Caco-2 (cell line): ENCODE measurements around the gene SLC7A14. TPM values are rescaled to one million over a fixed set of nuclear protein-coding genes. Genes with fewer than 3 reads are reported as not detected.
A peak's percentile ranks its signal among the peaks of the same experiment; 100 is the strongest.

Source experiments
- BruUV-seq: library from RNA; stranded (reverse); fragments of 400-500 nt; replicated peaks from 2 replicates; lab custom pipeline; 2021; lab: Mats Ljungman, UMichigan
- CTCF ChIA-PET: fragments of 300-600 bp; sonication (Branson Sonifier 250); formaldehyde crosslinking; loops from one replicate; lab custom pipeline; 2022; ENCODE audit warnings: antibody characterized with exemption; lab: Charles Lee
- POLR2A ChIA-PET: fragments of 300-600 bp; sonication (Branson Sonifier 250); formaldehyde crosslinking; loops from one replicate; lab custom pipeline; 2022; ENCODE audit warnings: antibody characterized with exemption; lab: Charles Lee
- DNase-seq, 2 experiments: peaks; one replicate each; pipeline versions ENCODE4 v3.0.0 to v3.0.0-alpha.2; 2020 to 2022
- H3K27me3 ChIP-seq: replicated peaks from 2 replicates; pipeline ENCODE4 v1.6.0; 2011; ENCODE audit warnings: low read length; ENCODE audit not compliant: control insufficient read depth, insufficient read depth
- H3K36me3 ChIP-seq: 2 replicates; pipeline ENCODE4 v1.5.1; 2011; ENCODE audit warnings: low read length; ENCODE audit not compliant: control insufficient read depth, insufficient read depth
- H3K4me1 ChIP-seq: fragments of 250-450 bp; sonication (Bioruptor Pico); 2 replicates; pipeline ENCODE4 v1.5.1; 2020; ENCODE audit warnings: mild to moderate bottlenecking
- H3K4me3 ChIP-seq: 2 replicates; pipeline ENCODE4 v1.5.1; 2011; ENCODE audit warnings: low read depth, mild to moderate bottlenecking, control low read depth, low read length
- H3K9me3 ChIP-seq: fragments of 250-450 bp; sonication (Bioruptor Pico); 2 replicates; pipeline ENCODE4 v1.5.1; 2020; ENCODE audit warnings: mild to moderate bottlenecking, moderate library complexity
- H3K27ac Mint-ChIP-seq: one replicate; pipeline ENCODE4 v1.8.0; 2022; ENCODE audit warnings: mixed read lengths; ENCODE audit not compliant: unreplicated experiment
- H3K27me3 Mint-ChIP-seq: one replicate; pipeline ENCODE4 v1.8.0; 2022; ENCODE audit warnings: mixed read lengths; ENCODE audit not compliant: insufficient read depth, unreplicated experiment
- H3K36me3 Mint-ChIP-seq: one replicate; pipeline ENCODE4 v1.8.0; 2022; ENCODE audit warnings: mild to moderate bottlenecking, mixed read lengths; ENCODE audit not compliant: insufficient read depth, unreplicated experiment
- H3K4me1 Mint-ChIP-seq: one replicate; pipeline ENCODE4 v1.8.0; 2022; ENCODE audit warnings: low read depth, mixed read lengths; ENCODE audit not compliant: unreplicated experiment
- H3K4me3 Mint-ChIP-seq: one replicate; pipeline ENCODE4 v1.8.0; 2022; ENCODE audit warnings: mild to moderate bottlenecking, moderate library complexity, mixed read lengths; ENCODE audit not compliant: unreplicated experiment
- H3K9me3 Mint-ChIP-seq: one replicate; pipeline ENCODE4 v1.8.0; 2022; ENCODE audit warnings: mixed read lengths; ENCODE audit not compliant: unreplicated experiment
- intact Hi-C: fragments of 100-400 bp; cut with micrococcal nuclease; formaldehyde crosslinking; loops from one replicate; pipeline ENCODE4 v1.10.0; 2022; ENCODE audit not compliant: unreplicated experiment
- total RNA-seq: library from RNA; stranded (reverse); gene quantifications from 2 replicates; pipeline ENCODE4 v1.2.3, GENCODE V29; 2022
- TF ChIP-seq, protein P1 (sequence below), 2 experiments: fragments of 200-600 bp in 1 of 2; IDR thresholded peaks; 1 replicate in 1 of 2; 2 replicates in 1 of 2; pipeline versions ENCODE4 v1.5.1 to v1.8.0; 2011 to 2022; ENCODE audit warnings: antibody characterized with exemption in 1 of 2, control low read depth in 1 of 2, inconsistent platforms in 1 of 2, low read depth in 1 of 2, low read length in 1 of 2, mild to moderate bottlenecking in 1 of 2, moderate library complexity in 1 of 2; ENCODE audit not compliant: insufficient read depth in 1 of 2, severe bottlenecking in 1 of 2, unreplicated experiment in 1 of 2

SLC7A14 gene
- total RNA-seq, 1 experiment from 2014 or later, result not detected

DNA sequence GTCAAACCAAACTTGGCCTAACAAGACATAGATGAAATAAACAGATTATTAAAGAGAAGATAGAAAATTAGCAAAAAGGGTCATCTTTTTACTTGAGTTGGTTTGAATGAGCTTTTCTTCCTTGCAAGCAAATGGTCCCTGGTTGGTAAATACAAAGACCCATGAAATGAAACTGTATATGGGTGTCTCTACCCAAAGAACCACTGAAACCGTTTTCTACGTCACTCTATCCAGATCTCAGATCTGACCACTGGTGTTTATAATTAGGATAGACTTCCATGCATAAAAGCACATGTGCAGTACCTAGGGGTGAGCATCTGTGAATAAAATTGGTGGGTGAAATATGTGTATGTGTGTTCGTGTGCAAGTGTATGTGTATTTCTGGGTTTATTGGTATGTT lies 94.0 kb downstream of the SLC7A14 start:
- TF ChIP-seq, protein P1, sequence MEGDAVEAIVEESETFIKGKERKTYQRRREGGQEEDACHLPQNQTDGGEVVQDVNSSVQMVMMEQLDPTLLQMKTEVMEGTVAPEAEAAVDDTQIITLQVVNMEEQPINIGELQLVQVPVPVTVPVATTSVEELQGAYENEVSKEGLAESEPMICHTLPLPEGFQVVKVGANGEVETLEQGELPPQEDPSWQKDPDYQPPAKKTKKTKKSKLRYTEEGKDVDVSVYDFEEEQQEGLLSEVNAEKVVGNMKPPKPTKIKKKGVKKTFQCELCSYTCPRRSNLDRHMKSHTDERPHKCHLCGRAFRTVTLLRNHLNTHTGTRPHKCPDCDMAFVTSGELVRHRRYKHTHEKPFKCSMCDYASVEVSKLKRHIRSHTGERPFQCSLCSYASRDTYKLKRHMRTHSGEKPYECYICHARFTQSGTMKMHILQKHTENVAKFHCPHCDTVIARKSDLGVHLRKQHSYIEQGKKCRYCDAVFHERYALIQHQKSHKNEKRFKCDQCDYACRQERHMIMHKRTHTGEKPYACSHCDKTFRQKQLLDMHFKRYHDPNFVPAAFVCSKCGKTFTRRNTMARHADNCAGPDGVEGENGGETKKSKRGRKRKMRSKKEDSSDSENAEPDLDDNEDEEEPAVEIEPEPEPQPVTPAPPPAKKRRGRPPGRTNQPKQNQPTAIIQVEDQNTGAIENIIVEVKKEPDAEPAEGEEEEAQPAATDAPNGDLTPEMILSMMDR (IDR thresholded peaks at IDR 0.05; ENCODE audit: insufficient read depth in 1 of 2, low read depth in 1 of 2, low read length in 1 of 2, severe bottlenecking in 1 of 2, unreplicated experiment in 1 of 2), result no peak
- Mint-ChIP-seq H3K36me3 (no peaks in the 10 kb centered on the region), H3K4me3 (no peak overlapping the region), H3K27me3 (no peaks in the 10 kb centered on the region), H3K27ac (no peak overlapping the region), H3K4me1 (no peaks in the 10 kb centered on the region), H3K9me3 (no peaks in the 10 kb centered on the region)
- POLR2A ChIA-PET, result no interaction called here
- Histone ChIP-seq H3K27me3 (no peaks in the 10 kb centered on the region), H3K9me3 (no peaks in the 10 kb centered on the region), H3K4me3 (no peak overlapping the region), H3K4me1 (no peaks in the 10 kb centered on the region), H3K36me3 (no peaks in the 10 kb centered on the region)
- no peak for DNase-seq
- CTCF ChIA-PET, result no interaction called here
- no TSS peak for BruUV-seq
- intact Hi-C loops, result loop anchor here (10.0 kb wide), 1 partner anchor 323 kb away; no protein-coding TSS in a partner anchor

DNA sequence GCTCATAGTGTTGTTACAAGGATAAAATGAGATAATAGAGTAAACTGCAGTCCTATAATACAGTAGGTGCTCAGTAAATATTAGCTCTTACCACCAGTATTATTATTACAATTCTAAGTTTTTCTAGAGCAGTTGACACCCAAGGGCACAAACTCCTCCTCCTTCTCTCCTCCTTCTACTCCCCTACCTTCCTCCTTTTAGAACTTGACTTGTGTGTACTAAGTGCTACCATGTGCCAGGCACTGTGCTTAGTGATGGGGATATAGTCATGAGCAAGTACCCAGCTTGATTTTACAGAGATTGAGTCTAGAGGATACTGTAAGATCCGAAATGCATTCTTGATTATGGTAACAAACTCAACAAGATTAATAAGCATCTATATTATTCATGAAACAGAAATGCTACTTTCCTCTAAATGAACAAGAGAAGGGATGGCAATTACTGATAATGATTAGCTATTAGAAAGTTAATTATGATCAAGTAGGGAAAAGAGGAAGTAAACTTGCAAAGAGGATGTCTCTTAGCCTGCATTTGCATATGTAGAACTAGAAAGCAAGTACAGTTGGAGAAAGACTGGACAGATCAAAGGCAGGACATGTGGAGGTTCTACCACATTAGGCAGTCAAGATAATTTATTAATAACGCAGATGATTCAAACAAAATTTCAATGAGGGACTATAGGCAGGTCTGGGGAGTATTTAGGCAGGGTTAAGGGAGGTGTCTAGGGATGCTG lies 94.9 kb downstream of the SLC7A14 start:
- no peaks in the 10 kb centered on the region for H3K9me3 Mint-ChIP-seq
- Histone ChIP-seq H3K4me3 (no peak overlapping the region), H3K27me3 (no peaks in the 10 kb centered on the region), H3K36me3 (no peaks in the 10 kb centered on the region), H3K9me3 (no peaks in the 10 kb centered on the region), H3K4me1 (no peaks in the 10 kb centered on the region)
- TF ChIP-seq, protein P1 (IDR thresholded peaks at IDR 0.05; ENCODE audit: insufficient read depth in 1 of 2, low read depth in 1 of 2, low read length in 1 of 2, severe bottlenecking in 1 of 2, unreplicated experiment in 1 of 2), result no peak
- no peaks in the 10 kb centered on the region for H3K27me3 Mint-ChIP-seq
- H3K27ac Mint-ChIP-seq, result no peak overlapping the region
- no TSS peak for BruUV-seq
- intact Hi-C loops, result loop anchor here (10.0 kb wide), 1 partner anchor 324 kb away; no protein-coding TSS in a partner anchor
- CTCF ChIA-PET, result no interaction called here
- H3K4me1 Mint-ChIP-seq, result no peaks in the 10 kb centered on the region
- no peak overlapping the region for H3K4me3 Mint-ChIP-seq
- POLR2A ChIA-PET, result no interaction called here
- no peaks in the 10 kb centered on the region for H3K36me3 Mint-ChIP-seq
- DNase-seq, result no peak

DNA sequence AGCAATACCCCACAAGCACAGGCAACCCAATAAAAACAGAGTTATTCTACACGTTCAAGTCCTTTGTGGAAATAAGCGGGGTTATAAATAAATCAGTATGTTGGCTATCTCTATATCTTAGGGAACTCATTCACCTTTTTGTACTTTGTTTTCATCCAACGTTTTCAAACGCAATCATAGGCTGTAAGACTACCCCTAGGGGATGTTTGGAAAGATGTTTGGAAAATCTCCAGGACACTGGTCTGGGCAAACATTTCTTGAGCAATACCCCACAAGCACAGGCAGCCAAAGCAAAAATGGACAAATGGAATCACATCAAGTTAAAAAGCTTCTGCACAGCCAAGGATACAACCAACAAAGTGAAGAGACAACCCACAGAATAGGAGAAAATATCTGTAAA lies 97.1 kb downstream of the SLC7A14 start:
- H3K27me3 ChIP-seq, result no peaks in the 10 kb centered on the region
- peak in 1 of 2 experiments; percentile 4 for DNase-seq
- ChIA-PET CTCF (no interaction called here), POLR2A (no interaction called here)
- H3K4me3 ChIP-seq, result no peak overlapping the region
- intact Hi-C loops, result no loop called here
- BruUV-seq, result no TSS peak
- TF ChIP-seq, protein P1 (IDR thresholded peaks at IDR 0.05; ENCODE audit: insufficient read depth in 1 of 2, low read depth in 1 of 2, low read length in 1 of 2, severe bottlenecking in 1 of 2, unreplicated experiment in 1 of 2), result no peak
- H3K4me1 Mint-ChIP-seq, result no peaks in the 10 kb centered on the region
- H3K4me3 Mint-ChIP-seq, result no peak overlapping the region
- H3K36me3 Mint-ChIP-seq, result no peaks in the 10 kb centered on the region
- no peaks in the 10 kb centered on the region for H3K27me3 Mint-ChIP-seq
- H3K9me3 ChIP-seq, result no peaks in the 10 kb centered on the region
- no peak overlapping the region for H3K27ac Mint-ChIP-seq
- no peaks in the 10 kb centered on the region for H3K4me1 ChIP-seq
- no peaks in the 10 kb centered on the region for H3K36me3 ChIP-seq
- H3K9me3 Mint-ChIP-seq, result no peaks in the 10 kb centered on the region
